SK-N-MC (cell line): ENCODE measurements around the gene UST.

Experiments
- DNase-seq: peaks from one replicate; pipeline ENCODE4 v3.0.0-alpha.2; 2011; ENCODE audit warnings: low read depth, low spot score
- H3K27ac ChIP-seq: fragments of 200-600 bp; sonication (generic); 2 replicates; pipeline ENCODE4 v1.5.1; 2016; ENCODE audit warnings: mixed run types
- H3K36me3 ChIP-seq: fragments of 200-600 bp; sonication (generic); 2 replicates; pipeline ENCODE4 v1.6.1; 2017; ENCODE audit warnings: antibody characterized with exemption, low read length, mixed read lengths; ENCODE audit not compliant: insufficient read depth
- H3K4me3 ChIP-seq: fragments of 200-600 bp; sonication (generic); 2 replicates; pipeline ENCODE4 v1.5.1; 2016
- H3K9ac ChIP-seq: fragments of 200-600 bp; sonication (generic); 2 replicates; pipeline ENCODE4 v1.8.0; 2017; ENCODE audit warnings: mixed run types, mixed read lengths; ENCODE audit not compliant: insufficient read length
- H3K9me3 ChIP-seq: fragments of 200-600 bp; sonication (generic); 2 replicates; pipeline ENCODE4 v1.6.1; 2017; ENCODE audit warnings: low read depth, mild to moderate bottlenecking, antibody characterized with exemption, low read length, moderate library complexity, mixed read lengths
- EZH2 ChIP-seq: fragments of 200-600 bp; sonication (generic); IDR thresholded peaks from one replicate; pipeline ENCODE4 v1.6.1; 2017; ENCODE audit warnings: antibody characterized with exemption
- FOXP2 ChIP-seq: optimal IDR thresholded peaks from 2 replicates; pipeline ENCODE3; 2011; ENCODE audit warnings: mild to moderate bottlenecking, moderate library complexity; ENCODE audit not compliant: insufficient read depth; ENCODE audit errors: extremely low read length, control extremely low read depth
- POLR2AphosphoS5 ChIP-seq: IDR thresholded peaks from 2 replicates; pipeline ENCODE4 v1.6.1; 2012; ENCODE audit warnings: mild to moderate bottlenecking, low read depth, low read length, borderline replicate concordance

UST gene

DNA sequence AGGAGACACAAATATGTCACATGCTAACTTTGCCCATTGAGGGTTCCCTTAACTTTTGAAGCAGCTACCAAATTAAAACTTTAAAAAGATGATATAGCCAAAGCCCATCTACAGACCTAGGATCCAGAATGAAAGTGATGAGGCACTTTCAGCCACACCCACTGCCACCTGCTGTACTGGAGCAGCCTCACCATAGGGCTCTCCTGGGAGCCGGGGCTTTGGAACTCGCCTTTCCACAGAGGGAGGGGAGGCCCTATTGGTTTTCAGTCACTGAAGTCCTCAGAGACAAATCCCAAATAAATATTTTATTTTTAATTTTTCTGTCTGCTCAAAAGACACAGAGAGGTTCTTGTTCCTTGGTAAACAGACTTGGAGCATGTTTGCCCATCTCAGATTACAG lies 332.6 kb downstream of the UST start:
- no peaks in the 10 kb centered on the region for H3K36me3 ChIP-seq
- no peaks in the 10 kb centered on the region for H3K9me3 ChIP-seq
- H3K27ac ChIP-seq = no peak overlapping the region
- H3K9ac ChIP-seq = no peak overlapping the region
- no peak for DNase-seq
- no peak for TF ChIP-seq EZH2
- no peak for TF ChIP-seq FOXP2
- TF ChIP-seq POLR2AphosphoS5 = no peak
- no peak overlapping the region for H3K4me3 ChIP-seq

DNA sequence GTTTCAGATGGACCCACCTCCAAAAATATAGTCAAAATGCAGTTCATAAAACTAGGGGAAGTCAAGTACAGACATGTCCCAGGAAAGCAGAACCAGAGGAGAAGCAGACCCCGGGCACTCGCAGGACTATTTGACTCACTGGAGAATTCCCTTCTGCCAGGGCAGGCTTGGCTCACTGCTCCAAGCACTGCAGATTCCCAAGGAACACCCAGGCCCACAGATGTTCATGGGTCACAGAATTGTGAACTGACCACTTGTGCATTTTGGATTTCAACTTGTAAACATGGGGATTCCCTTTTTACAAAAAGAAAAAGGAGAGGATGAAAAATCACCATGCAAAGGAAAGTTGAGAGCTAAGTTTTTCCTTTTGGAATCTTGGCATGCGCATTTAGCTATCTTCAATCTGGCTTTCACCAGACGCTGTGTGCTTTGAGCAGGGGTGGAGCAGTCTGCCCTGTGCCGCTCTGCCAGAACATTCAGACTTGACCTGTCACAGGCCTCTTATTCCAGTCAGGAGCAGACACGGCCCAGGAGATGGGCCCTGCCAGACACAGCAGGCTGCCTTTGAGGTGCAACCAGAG lies 333.2 kb downstream of the UST start:
- no peak overlapping the region for H3K4me3 ChIP-seq
- TF ChIP-seq EZH2 = no peak
- no peak for TF ChIP-seq FOXP2
- no peak for TF ChIP-seq POLR2AphosphoS5
- no peak for DNase-seq
- no peaks in the 10 kb centered on the region for H3K9me3 ChIP-seq
- H3K9ac ChIP-seq = no peak overlapping the region
- H3K27ac ChIP-seq = no peak overlapping the region
- H3K36me3 ChIP-seq = no peaks in the 10 kb centered on the region

DNA sequence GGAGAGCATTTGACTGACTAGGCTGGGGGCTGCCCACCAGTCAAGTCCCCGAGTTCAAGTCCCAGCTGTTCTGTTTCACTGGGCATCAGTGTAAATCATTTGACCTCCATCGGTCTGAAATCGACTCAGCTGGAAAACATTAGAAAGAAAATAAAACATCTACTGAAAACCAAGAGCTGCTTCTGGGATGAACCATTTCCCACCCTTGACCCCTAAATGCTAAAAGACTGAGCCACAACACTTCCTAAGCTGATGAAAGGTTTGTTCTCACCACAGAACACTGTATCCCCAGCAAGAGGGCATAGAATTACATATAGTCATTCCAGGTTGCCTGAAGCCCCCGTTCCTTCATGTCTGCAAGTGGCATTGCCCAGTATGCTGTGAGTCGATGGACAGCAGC lies 333.7 kb downstream of the UST start:
- H3K9ac ChIP-seq = no peak overlapping the region
- H3K36me3 ChIP-seq = no peaks in the 10 kb centered on the region
- no peaks in the 10 kb centered on the region for H3K9me3 ChIP-seq
- TF ChIP-seq FOXP2 (no peak), EZH2 (no peak), POLR2AphosphoS5 (no peak)
- DNase-seq = no peak
- H3K4me3 ChIP-seq = no peak overlapping the region
- no peak overlapping the region for H3K27ac ChIP-seq

DNA sequence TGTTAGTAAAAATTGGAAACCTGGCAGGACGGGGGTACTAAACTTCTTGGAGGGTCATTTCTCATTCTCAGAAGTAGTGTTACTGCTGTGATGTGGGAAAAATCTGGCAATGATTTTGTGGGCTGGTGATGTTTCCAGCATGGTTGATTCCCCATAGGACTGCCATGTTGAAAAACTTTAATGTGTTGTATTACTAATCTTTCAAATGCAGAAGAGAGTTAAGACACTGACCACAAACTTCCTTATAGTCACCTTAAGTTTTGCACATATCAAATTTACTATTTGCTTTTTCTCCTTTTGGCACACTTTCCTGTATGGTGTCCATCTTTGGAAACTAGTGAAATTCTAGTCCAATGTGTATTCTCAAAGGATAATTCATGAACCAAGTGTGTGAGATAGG lies 334.5 kb downstream of the UST start:
- no peaks in the 10 kb centered on the region for H3K36me3 ChIP-seq
- TF ChIP-seq FOXP2 (no peak), POLR2AphosphoS5 (no peak), EZH2 (no peak)
- no peaks in the 10 kb centered on the region for H3K9me3 ChIP-seq
- H3K9ac ChIP-seq = no peak overlapping the region
- H3K27ac ChIP-seq = no peak overlapping the region
- H3K4me3 ChIP-seq = no peak overlapping the region
- no peak for DNase-seq

DNA sequence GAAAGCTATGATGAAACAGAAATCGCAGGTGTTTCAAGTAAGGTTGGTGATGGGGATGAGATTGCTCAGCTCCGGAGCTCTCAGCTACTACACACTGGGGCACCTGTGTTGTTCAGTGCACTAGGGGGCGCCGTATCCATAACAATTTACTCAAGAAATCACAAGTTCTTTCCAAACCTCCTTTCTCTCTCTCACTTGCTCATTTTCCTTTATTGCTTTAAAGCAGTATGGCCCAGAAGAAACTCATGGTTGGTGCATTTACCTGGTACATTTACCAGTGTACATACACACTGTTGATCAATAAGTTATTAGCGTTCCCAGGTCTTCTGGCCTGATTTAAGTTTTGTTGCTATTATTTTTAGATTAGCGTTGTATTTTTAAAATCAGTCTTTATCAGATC lies 335.5 kb downstream of the UST start:
- DNase-seq = peak; percentile 55
- no peaks in the 10 kb centered on the region for H3K36me3 ChIP-seq
- H3K9ac ChIP-seq = no peak overlapping the region
- H3K9me3 ChIP-seq = no peaks in the 10 kb centered on the region
- H3K27ac ChIP-seq = no peak overlapping the region
- TF ChIP-seq POLR2AphosphoS5 = no peak
- TF ChIP-seq FOXP2 = no peak
- no peak for TF ChIP-seq EZH2
- H3K4me3 ChIP-seq = no peak overlapping the region

DNA sequence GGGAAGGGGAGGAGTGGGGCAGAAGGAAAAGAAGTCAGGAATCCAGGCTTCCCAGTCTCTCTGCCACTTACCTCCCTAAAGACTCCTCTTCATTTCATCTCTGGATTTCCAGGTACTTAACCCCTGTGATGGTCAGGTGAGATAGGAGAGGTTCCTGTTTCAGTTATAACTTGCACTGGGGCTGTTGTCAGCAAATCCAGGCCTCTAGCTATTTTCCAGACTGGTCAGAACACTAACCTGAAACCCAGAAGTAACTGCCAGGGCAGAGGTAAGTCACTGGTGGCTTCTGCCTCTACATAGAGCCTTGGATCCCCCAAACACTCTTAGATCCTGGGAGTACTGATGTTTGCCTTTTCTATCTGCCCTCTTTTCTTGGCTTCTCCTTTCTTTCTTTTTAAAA lies 337.2 kb downstream of the UST start:
- H3K9ac ChIP-seq = no peak overlapping the region
- no peak overlapping the region for H3K4me3 ChIP-seq
- no peak overlapping the region for H3K27ac ChIP-seq
- no peaks in the 10 kb centered on the region for H3K36me3 ChIP-seq
- TF ChIP-seq POLR2AphosphoS5 = no peak
- no peak for TF ChIP-seq FOXP2
- no peak for TF ChIP-seq EZH2
- H3K9me3 ChIP-seq = no peaks in the 10 kb centered on the region
- no peak for DNase-seq

DNA sequence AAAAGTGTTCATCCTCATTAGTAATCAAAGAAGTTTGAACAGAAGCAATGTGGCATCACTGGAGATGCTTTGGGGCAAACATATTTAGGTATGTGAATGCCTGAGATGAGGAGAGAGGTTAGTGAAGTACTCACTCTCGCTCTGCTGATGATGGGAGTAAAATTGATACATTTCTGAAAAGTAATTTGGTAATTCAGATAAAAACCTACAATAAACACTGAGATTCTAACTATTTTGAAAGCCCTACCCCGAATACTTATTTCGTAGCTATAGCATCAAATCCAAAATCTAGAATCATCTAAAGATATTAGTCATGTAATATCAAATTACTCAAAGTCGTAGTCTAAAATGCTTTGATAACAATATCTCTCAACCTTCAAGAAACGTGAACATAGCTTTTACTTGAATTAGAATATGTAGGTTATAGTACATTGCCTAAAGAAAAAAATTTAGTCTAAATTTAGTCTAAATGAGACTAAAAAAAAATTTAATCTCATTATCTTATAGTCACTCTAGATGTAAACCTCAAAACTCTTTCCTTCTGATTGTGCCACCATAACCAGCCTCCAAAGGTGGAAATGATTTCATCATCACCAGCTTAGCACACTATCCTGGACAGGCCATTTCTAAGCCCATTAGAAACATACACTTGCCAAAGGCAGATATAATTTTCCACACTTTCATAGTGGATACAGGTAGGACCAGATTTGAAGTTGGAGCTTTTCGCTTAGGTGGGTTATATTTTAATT lies 338.2 kb downstream of the UST start:
- Histone ChIP-seq H3K27ac (no peak overlapping the region), H3K9ac (no peak overlapping the region), H3K4me3 (no peak overlapping the region), H3K9me3 (no peaks in the 10 kb centered on the region), H3K36me3 (no peaks in the 10 kb centered on the region)
- TF ChIP-seq FOXP2 (no peak), EZH2 (no peak), POLR2AphosphoS5 (no peak)
- DNase-seq = no peak

DNA sequence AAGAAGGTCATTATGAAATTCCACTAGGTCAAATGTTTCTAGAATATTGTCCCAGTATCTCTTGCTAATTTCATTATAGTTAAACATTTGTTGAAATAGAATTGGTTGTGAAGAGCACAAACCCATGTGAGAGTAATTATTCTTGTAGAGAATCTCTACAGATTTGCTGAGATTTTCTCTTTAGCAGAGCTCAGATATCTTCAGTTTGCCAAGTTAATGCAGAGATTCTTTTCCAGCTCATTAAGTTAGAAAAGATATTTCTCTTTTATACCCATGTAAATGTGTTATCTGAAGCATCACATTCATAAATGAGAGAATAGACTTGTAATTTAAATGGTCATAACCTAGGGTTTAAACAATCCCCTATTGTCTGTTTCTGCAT lies 338.7 kb downstream of the UST start:
- no peak overlapping the region for H3K4me3 ChIP-seq
- TF ChIP-seq POLR2AphosphoS5 (no peak), FOXP2 (no peak), EZH2 (no peak)
- H3K9ac ChIP-seq = no peak overlapping the region
- H3K9me3 ChIP-seq = no peaks in the 10 kb centered on the region
- no peak for DNase-seq
- H3K36me3 ChIP-seq = no peaks in the 10 kb centered on the region
- H3K27ac ChIP-seq = no peak overlapping the region

DNA sequence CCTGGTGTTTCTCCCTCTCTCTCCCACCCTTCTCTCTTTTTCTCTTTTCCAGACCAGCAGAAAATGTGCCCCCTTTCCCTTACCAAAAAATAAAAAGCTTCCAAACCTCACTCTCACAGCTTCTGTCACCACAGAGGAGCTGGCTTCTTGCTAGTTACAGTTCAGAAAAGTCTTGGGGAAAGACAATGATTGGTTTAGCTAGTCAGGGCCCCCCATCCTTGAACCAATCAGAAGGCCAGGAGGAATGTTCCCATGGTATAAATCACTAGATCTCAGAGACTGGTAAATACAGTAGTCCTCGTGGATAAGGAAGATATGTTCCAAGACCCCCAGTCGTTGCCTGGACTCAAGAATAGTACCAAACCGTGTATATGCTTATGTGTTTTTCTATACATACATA lies 339.5 kb downstream of the UST start:
- Histone ChIP-seq H3K9me3 (no peaks in the 10 kb centered on the region), H3K4me3 (no peak overlapping the region), H3K27ac (no peak overlapping the region), H3K36me3 (no peaks in the 10 kb centered on the region), H3K9ac (no peak overlapping the region)
- TF ChIP-seq POLR2AphosphoS5 (no peak), FOXP2 (no peak), EZH2 (no peak)
- DNase-seq = no peak
